Right cardiac atrium (tissue), 5 donors: ENCODE data around the gene MINAR1. TPM values are rescaled to one million over a fixed set of nuclear protein-coding genes. Genes with fewer than 3 reads are reported as not detected.

Experiments used
- ATAC-seq, 2 donors: fragments of 200-7000 bp; cut with Tn5 transposase; one replicate each; pipeline versions ENCODE4 v1.8.0 to v1.9.1; 2020; ENCODE audit warnings: moderate library complexity in 2 of 2, mild to moderate bottlenecking in 1 of 2
- DNase-seq, 3 donors: peaks; one replicate each; pipeline ENCODE4 v3.0.0-alpha.2; 2020
- H3K27ac ChIP-seq: one replicate; pipeline ENCODE4 v1.5.1; 2013; ENCODE audit warnings: mild to moderate bottlenecking, low read length, control low read depth, moderate library complexity
- H3K27me3 ChIP-seq: one replicate; pipeline ENCODE4 v1.6.1; 2013; ENCODE audit not compliant: control insufficient read depth, insufficient read depth
- H3K4me1 ChIP-seq: one replicate; pipeline ENCODE4 v1.6.1; 2013; ENCODE audit warnings: low read length; ENCODE audit not compliant: control insufficient read depth, insufficient read depth
- H3K4me3 ChIP-seq: one replicate; pipeline ENCODE4 v1.5.1; 2013; ENCODE audit warnings: low read length, control low read depth
- H3K9me3 ChIP-seq: one replicate; pipeline ENCODE4 v1.6.1; 2013; ENCODE audit warnings: low read length; ENCODE audit not compliant: control insufficient read depth
- WGBS: extraction: QIAGEN DNeasy Blood & Tissue Kit; methylation state at CpG from one replicate; pipeline ENCODE4 v1.1.7; 2013; 5-methylcytosine and 5-hydroxymethylcytosine counted together
- intact Hi-C, 4 donors: fragments of 100-400 bp; cut with DNase I; formaldehyde crosslinking; loops; one replicate each; pipeline versions ENCODE4 v1.11.0 to v1.14.0; 2022 to 2023
- polyA plus RNA-seq: library from polyadenylated mRNA; stranded (reverse); fragments of 200-250 nt; gene quantifications from one replicate; pipeline ENCODE4 v1.2.3, GENCODE V29; 2013
- total RNA-seq, 4 donors: library from RNA; stranded (reverse); fragmentation: NEBNext Ultra II Directional; extraction: Animal tissue kit (Norgen Biotek cat#: 25700); gene quantifications; one replicate each; pipeline ENCODE4 v1.2.1, GENCODE V29; 2021
- donor health status: healthy with polysubstance abuse.
- donor health status: DM: no; HTN: yes; CAD: no.
- donor health status: DM: no; HTN: no; CAD: no.
- donor health status: DM: no; HTN: yes; CAD: no; lungs with severe emphysema.
- donor health status: DM: yes; HTN: yes; CAD: no.

The MINAR1 gene
- total and polyA plus RNA-seq, 5 donors: 0.05 to 0.36 (median 0.11) TPM

DNA sequence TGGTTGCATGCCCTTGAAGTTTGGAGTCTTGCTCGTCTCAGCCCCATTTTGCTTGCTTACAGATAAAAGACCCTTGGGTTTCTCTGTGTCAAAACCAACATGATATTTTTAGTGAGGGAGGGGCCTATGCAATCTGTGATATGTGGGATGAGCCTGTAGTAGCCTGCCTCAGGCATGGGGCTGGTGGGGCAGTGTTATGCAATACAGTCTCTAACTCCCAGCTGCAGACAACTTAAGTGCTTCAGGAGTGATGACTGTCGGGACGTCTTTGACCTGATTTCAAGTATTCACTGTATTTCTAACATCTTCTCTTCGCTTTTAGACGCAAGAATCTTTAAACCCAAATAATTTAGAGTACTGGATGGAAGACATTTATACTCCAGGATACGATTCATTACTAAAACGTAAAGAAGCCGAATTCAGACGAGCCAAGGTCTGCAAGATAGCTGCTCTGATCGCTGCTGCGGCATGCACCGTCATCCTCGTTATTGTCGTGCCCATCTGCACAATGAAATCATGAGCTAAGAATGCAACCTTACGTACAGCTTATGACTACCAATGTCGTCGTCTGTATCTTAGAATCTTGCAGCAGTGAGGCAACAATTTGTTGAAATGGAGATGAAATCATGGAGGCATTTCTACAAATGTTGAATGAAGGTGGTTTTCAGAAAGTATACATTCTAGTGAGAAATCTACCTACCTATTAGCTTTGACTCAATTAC, 35.9 kb downstream of the MINAR1 start:
- no peaks in the 10 kb centered on the region for H3K4me1 ChIP-seq
- H3K27ac ChIP-seq: no peak overlapping the region
- DNase-seq (no peak), ATAC-seq (no peak)
- H3K4me3 ChIP-seq: no peak overlapping the region
- H3K9me3 ChIP-seq: no peaks in the 10 kb centered on the region
- 69% methylated on average over 17 of the region's 17 CpGs for WGBS
- intact Hi-C loops: no loop called here
- H3K27me3 ChIP-seq: no peaks in the 10 kb centered on the region

GRCh38 chr15:79472446-79472845, 40.3 kb downstream of the MINAR1 start:
- no peak overlapping the region for H3K4me3 ChIP-seq
- H3K27me3 ChIP-seq: no peaks in the 10 kb centered on the region
- no peaks in the 10 kb centered on the region for H3K9me3 ChIP-seq
- DNase-seq: no peak
- WGBS: 83% methylated on average over 3 of the region's 3 CpGs
- intact Hi-C loops: no loop called here
- H3K27ac ChIP-seq: no peak overlapping the region
- no peak for ATAC-seq
- no peaks in the 10 kb centered on the region for H3K4me1 ChIP-seq

GRCh38 chr15:79474252-79474651, 42.1 kb downstream of the MINAR1 start:
- Histone ChIP-seq H3K9me3 (no peaks in the 10 kb centered on the region), H3K27ac (no peak overlapping the region), H3K4me1 (no peaks in the 10 kb centered on the region), H3K4me3 (no peak overlapping the region), H3K27me3 (no peaks in the 10 kb centered on the region)
- WGBS: 59% methylated on average over 1 of the region's 1 CpG
- no peak for DNase-seq
- ATAC-seq: no peak
- intact Hi-C loops: no loop called here

GRCh38 chr15:79475306-79475705, 43.2 kb downstream of the MINAR1 start:
- ATAC-seq: no peak
- Histone ChIP-seq H3K4me1 (no peaks in the 10 kb centered on the region), H3K27ac (no peak overlapping the region), H3K4me3 (no peak overlapping the region), H3K27me3 (no peaks in the 10 kb centered on the region), H3K9me3 (no peaks in the 10 kb centered on the region)
- no peak for DNase-seq
- intact Hi-C loops: no loop called here
- WGBS: 73% methylated on average over 3 of the region's 3 CpGs

- no peaks in the 10 kb centered on the region for H3K4me1 ChIP-seq
Observed at GRCh38 chr15:79478108-79478507, 46.0 kb downstream of the MINAR1 start.

GRCh38 chr15:79479616-79480015, 47.5 kb downstream of the MINAR1 start:
- no peak overlapping the region for H3K27ac ChIP-seq
- intact Hi-C loops: no loop called here
- H3K4me3 ChIP-seq: no peak overlapping the region
- H3K4me1 ChIP-seq: no peaks in the 10 kb centered on the region
- ATAC-seq: no peak
- no peak for DNase-seq
- no peaks in the 10 kb centered on the region for H3K27me3 ChIP-seq
- no peaks in the 10 kb centered on the region for H3K9me3 ChIP-seq
- WGBS: 81% methylated on average over 2 of the region's 2 CpGs

More at GRCh38 chr15:79478108-79478507, 46.0 kb downstream of the MINAR1 start:
- DNase-seq (no peak), ATAC-seq (no peak)
- whole genome bisulfite sequencing: 84% methylated on average over 7 of the region's 7 CpGs
- no peaks in the 10 kb centered on the region for H3K27me3 ChIP-seq
- H3K27ac ChIP-seq: no peak overlapping the region
- intact Hi-C loops: no loop called here
- H3K9me3 ChIP-seq: no peaks in the 10 kb centered on the region
- H3K4me3 ChIP-seq: no peak overlapping the region

- no peaks in the 10 kb centered on the region for H3K4me1 ChIP-seq
- no peaks in the 10 kb centered on the region for H3K27me3 ChIP-seq
- intact Hi-C loops: no loop called here
- DNase-seq (no peak), ATAC-seq (no peak)
- 82% methylated on average over 7 of the region's 7 CpGs for WGBS
- no peaks in the 10 kb centered on the region for H3K9me3 ChIP-seq
- no peak overlapping the region for H3K27ac ChIP-seq
- H3K4me3 ChIP-seq: no peak overlapping the region
Observed at GRCh38 chr15:79481793-79482192, 49.7 kb downstream of the MINAR1 start.

Other genes with a start within 250 kb of the MINAR1 start
- gene ANKRD34C, start 149.6 kb upstream of the MINAR1 start, total RNA-seq: not detected
- gene ANKRD34C, start 149.6 kb upstream of the MINAR1 start, polyA plus RNA-seq: 0.02 TPM
- gene TMED3, start 121.2 kb upstream of the MINAR1 start, total RNA-seq: 10 to 100 TPM; 27.5 to 32.8 (median 30.4) TPM
- gene TMED3, start 121.2 kb upstream of the MINAR1 start, polyA plus RNA-seq: 32.6 TPM